GM13977 (cell line): Measurements from ENCODE around the gene ZBTB4.

Source experiments
- DNase-seq: peaks from one replicate; pipeline ENCODE4 v3.0.0; 2012; ENCODE audit warnings: low spot score
- in situ Hi-C: fragments of 300-500 bp; cut with MboI; formaldehyde crosslinking; loops from one replicate; pipeline ENCODE4 v1.12.0; 2022; ENCODE audit warnings: low sequenced_read_pairs, low pct_unique_long_range_greater_than_20kb, mixed read lengths, inconsistent platforms; ENCODE audit not compliant: unreplicated experiment
- TF ChIP-seq, protein P1 (sequence below): IDR thresholded peaks from 2 replicates; pipeline ENCODE4 v1.5.1; 2012; ENCODE audit warnings: mild to moderate bottlenecking, control low read depth; ENCODE audit not compliant: insufficient read depth; ENCODE audit errors: extremely low read depth, missing control alignments

ZBTB4 gene

DNA sequence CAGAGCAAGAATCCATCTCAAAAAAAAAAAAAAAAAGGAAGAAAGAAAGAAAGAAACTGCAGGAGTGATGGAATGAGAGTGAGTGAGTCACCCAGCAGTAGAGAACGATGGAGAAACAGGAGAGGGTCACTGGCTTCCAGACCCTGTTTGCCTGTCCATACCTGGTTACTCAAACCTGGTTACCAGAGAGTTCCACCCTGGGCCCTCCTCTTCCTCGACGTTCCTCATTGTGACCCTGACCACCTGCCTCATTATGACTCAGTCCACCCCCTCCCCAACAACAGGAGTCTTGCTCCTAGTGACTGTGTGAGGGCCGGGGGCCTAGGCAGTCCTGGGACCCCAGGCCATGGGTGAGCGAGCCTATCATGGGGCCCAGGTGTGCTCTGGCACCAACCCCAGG is 50.9 kb downstream of the ZBTB4 start, which contains the start of gene SPEM3:
Gene SPEM3 (plus strand): TSS at position 301 of the 400 bp plus-strand sequence. CDS start 46 bp downstream, at position 347.
- TF ChIP-seq, protein P1, sequence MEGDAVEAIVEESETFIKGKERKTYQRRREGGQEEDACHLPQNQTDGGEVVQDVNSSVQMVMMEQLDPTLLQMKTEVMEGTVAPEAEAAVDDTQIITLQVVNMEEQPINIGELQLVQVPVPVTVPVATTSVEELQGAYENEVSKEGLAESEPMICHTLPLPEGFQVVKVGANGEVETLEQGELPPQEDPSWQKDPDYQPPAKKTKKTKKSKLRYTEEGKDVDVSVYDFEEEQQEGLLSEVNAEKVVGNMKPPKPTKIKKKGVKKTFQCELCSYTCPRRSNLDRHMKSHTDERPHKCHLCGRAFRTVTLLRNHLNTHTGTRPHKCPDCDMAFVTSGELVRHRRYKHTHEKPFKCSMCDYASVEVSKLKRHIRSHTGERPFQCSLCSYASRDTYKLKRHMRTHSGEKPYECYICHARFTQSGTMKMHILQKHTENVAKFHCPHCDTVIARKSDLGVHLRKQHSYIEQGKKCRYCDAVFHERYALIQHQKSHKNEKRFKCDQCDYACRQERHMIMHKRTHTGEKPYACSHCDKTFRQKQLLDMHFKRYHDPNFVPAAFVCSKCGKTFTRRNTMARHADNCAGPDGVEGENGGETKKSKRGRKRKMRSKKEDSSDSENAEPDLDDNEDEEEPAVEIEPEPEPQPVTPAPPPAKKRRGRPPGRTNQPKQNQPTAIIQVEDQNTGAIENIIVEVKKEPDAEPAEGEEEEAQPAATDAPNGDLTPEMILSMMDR: no peak
- no peak for DNase-seq
- in situ Hi-C loops: no loop called here

DNA sequence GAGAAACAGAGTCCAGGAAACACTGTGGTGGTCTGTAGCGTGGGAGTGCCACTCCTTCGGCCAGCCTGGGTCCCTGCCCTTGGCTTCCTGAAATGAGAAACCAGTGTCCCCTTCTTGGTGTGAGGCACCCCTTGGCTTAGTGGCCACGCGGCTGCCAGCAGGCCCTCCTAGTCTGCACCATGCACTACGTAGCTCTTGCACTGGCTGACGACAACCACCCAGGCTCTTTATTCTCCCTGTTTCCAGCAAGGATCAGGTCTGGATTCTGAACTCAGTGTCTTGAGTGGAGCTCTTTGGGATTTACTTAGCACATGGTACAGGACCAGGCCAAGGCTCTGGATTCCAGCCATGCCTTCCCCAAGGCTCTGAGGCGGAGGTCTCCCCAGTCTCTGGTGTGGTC is 51.9 kb downstream of the ZBTB4 start:
- TF ChIP-seq, protein P1: no peak
- in situ Hi-C loops: no loop called here
- no peak for DNase-seq

DNA sequence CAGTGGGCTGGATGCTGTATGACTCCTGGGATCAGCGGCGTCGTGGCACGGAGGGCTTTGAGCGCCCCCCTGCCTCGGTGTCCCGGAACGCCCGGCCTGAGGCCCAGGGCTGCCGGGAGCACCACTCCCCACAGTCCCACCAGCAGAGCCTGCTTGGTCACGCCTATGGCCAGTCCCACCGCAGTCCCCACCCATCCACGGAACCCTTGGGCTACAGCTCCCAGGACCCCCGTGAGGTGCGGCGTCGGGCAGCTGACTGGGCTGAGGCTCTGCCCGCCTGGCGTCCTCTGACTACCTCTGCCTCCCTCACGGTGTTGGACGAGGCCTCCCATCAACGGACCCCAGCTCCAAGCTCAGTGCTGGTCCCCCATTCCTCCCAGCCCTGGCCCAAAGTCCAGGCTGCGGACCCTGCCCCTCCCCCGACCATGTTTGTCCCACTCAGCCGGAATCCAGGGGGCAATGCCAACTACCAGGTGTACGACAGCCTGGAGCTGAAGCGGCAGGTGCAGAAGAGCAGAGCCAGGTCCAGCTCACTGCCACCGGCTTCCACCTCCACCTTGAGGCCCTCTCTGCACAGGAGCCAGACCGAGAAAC is 52.4 kb downstream of the ZBTB4 start:
- no peak for DNase-seq
- in situ Hi-C loops: no loop called here
- TF ChIP-seq, protein P1: no peak

DNA sequence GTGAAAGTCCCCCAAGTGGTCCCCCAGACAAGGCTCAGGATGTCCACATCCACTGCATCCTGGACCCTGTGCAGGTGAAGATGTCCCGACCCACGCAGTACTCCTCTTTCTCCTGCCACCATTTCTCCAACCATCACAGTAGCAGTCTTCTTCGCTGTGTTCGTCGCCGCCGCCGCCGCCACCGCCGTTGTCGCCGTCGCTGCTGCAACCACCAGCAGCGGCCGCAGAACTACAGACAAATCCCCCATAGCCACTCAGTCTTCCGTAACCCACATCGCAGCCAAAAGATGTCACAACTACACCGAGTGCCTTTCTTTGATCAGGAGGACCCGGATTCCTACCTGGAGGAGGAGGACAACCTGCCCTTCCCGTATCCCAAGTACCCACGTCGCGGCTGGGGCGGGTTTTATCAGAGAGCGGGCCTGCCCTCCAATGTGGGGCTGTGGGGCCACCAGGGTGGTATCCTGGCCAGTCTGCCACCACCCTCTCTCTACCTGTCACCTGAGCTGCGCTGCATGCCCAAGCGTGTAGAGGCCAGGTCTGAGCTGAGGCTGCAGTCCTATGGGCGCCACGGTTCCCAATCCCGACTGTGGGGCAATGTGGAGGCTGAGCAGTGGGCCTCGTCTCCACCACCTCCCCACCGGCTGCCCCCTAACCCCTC is 53.1 kb downstream of the ZBTB4 start:
- TF ChIP-seq, protein P1: no peak
- no peak for DNase-seq
- in situ Hi-C loops: no loop called here

DNA sequence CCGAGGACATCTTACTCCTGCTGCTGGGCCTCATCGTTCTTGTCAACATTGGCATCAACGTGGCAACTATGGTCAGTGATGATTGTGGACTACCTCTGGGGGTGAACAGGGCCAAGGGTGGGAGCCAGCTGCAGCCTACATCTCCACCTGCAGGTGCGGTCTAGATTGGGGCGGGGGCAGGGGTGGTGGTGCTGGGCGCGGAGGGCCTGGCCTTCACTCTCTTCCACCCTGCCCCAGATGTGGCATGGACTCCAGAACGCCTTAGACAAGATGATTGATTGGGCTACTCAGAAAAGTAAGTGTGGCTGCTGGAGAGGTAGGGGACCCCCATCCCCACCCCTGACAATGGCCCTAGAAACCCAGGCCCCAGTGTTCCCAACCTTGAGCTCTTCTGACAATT is 53.7 kb downstream of the ZBTB4 start:
- in situ Hi-C loops: no loop called here
- no peak for DNase-seq
- TF ChIP-seq, protein P1: no peak

DNA sequence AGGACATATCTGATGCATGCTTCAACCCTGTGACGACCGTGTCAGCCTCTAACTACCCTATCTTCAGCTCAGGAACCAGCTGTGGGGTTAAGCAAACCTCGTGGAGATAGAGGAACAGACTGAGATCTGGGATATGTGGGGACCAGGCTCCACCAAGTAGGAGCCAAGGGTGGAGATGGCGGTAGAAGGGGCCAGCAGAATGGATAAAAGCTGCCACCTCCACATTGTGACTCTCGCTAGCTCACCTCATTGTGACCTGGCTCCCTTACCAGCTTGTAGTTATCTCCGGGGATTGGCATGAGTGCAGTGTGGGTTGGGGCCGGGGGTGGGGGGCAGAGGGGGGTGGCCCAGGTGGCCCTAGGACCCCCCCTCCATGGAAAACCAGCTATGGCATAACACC is 54.1 kb downstream of the ZBTB4 start, which contains the start of gene SPEM2:
Gene SPEM2 (plus strand): TSS at position 301 of the 400 bp plus-strand sequence. CDS start 73 bp downstream, at position 374.
- in situ Hi-C loops: no loop called here
- DNase-seq: no peak
- TF ChIP-seq, protein P1: no peak
